Mesothelial cell of epicardium (in vitro differentiated cells): ENCODE results near the gene CEP104. TPM values are rescaled to one million over a fixed set of nuclear protein-coding genes. Genes with fewer than 3 reads are reported as not detected.

Experiments
- DNase-seq, 2 experiments: peaks; one replicate each; pipeline ENCODE4 v3.0.0; 2021; ENCODE audit warnings: low spot score in 2 of 2; ENCODE audit not compliant: unreplicated experiment in 2 of 2
- H3K27ac Mint-ChIP-seq: 2 replicates; pipeline ENCODE4 v1.8.0; 2021; ENCODE audit warnings: mixed read lengths
- H3K27me3 Mint-ChIP-seq: 2 replicates; pipeline ENCODE4 v1.8.0; 2021; ENCODE audit warnings: low read depth, mixed read lengths
- H3K36me3 Mint-ChIP-seq: 2 replicates; pipeline ENCODE4 v1.8.0; 2021; ENCODE audit warnings: mixed read lengths
- H3K4me1 Mint-ChIP-seq: 2 replicates; pipeline ENCODE4 v1.8.0; 2021; ENCODE audit warnings: mixed read lengths
- H3K4me3 Mint-ChIP-seq: 2 replicates; pipeline ENCODE4 v1.8.0; 2021; ENCODE audit warnings: mild to moderate bottlenecking, moderate library complexity, mixed read lengths
- H3K9me3 Mint-ChIP-seq: 2 replicates; pipeline ENCODE4 v1.8.0; 2021; ENCODE audit warnings: mixed read lengths
- total RNA-seq: library from RNA; stranded (reverse); gene quantifications from 3 replicates; pipeline ENCODE4 v1.2.1, GENCODE V29; 2021
- TF ChIP-seq, protein P1 (sequence below): fragments of 200-600 bp; sonication (generic); IDR thresholded peaks from one replicate; pipeline ENCODE4 v1.5.0; 2021; ENCODE audit warnings: antibody characterized with exemption; ENCODE audit not compliant: unreplicated experiment

The CEP104 gene
- total RNA-seq, 1 donor from 2014 or later: 37.0 TPM

DNA sequence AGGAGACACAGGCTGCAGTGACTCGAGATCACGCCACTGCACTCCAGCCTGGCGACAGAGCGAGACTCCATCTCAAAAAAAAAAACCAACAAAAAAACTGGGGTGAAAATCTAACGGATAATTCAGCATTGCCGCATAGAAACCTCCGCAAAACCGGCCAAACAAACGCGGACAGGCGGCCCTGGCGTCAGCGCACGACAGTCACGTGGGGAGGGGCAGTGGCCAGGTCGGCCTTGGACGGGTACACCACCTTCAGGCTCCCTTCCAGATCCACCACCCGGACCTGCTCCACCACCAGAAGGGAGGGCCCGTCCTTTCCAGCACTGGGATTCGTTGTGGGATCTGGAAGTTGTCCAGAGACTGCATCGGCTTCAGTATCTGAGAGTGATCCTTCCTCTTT, 76.1 kb downstream of the CEP104 start:
- peaks cover 42% of the 10 kb centered on the region for H3K36me3 Mint-ChIP-seq
- TF ChIP-seq, protein P1, sequence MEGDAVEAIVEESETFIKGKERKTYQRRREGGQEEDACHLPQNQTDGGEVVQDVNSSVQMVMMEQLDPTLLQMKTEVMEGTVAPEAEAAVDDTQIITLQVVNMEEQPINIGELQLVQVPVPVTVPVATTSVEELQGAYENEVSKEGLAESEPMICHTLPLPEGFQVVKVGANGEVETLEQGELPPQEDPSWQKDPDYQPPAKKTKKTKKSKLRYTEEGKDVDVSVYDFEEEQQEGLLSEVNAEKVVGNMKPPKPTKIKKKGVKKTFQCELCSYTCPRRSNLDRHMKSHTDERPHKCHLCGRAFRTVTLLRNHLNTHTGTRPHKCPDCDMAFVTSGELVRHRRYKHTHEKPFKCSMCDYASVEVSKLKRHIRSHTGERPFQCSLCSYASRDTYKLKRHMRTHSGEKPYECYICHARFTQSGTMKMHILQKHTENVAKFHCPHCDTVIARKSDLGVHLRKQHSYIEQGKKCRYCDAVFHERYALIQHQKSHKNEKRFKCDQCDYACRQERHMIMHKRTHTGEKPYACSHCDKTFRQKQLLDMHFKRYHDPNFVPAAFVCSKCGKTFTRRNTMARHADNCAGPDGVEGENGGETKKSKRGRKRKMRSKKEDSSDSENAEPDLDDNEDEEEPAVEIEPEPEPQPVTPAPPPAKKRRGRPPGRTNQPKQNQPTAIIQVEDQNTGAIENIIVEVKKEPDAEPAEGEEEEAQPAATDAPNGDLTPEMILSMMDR: no peak
- no peak overlapping the region for H3K27ac Mint-ChIP-seq
- DNase-seq: no peak
- H3K27me3 Mint-ChIP-seq: no peaks in the 10 kb centered on the region
- H3K4me3 Mint-ChIP-seq: no peak overlapping the region
- H3K9me3 Mint-ChIP-seq: no peaks in the 10 kb centered on the region
- peaks cover 2% of the 10 kb centered on the region for H3K4me1 Mint-ChIP-seq

DNA sequence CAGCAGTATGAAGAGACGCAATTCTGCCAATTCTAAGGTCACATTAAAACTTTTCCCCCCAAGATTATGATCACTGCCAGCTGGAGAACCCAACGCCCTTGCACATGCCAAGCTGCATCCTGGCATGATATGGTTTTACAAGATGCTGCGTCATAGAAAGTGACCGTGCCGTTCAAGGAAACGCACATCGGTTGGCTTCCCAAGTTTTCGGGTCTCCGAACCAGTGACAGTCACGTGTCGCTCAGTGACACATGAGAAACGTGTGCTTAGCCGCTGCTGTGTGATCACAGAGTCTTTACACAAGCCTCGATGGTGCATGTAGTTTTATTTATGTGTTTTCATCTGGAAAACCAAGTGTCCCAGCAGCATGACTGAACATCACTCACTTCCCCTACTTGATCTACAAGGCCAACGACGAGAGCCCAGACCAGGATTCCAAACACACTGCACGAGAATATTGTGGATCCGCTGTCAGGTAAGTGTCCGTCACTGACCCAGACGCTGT, 77.0 kb downstream of the CEP104 start:
- TF ChIP-seq, protein P1: no peak
- H3K4me3 Mint-ChIP-seq: no peak overlapping the region
- no peak for DNase-seq
- no peak overlapping the region for H3K27ac Mint-ChIP-seq
- peaks cover 10% of the 10 kb centered on the region for H3K4me1 Mint-ChIP-seq
- no peaks in the 10 kb centered on the region for H3K9me3 Mint-ChIP-seq
- peaks cover 35% of the 10 kb centered on the region for H3K36me3 Mint-ChIP-seq
- no peaks in the 10 kb centered on the region for H3K27me3 Mint-ChIP-seq

GRCh38 chr1:3779265-3779911, 77.6 kb downstream of the CEP104 start:
- Mint-ChIP-seq H3K4me3 (no peak overlapping the region), H3K9me3 (no peaks in the 10 kb centered on the region), H3K27me3 (no peaks in the 10 kb centered on the region), H3K36me3 (peaks cover 33% of the 10 kb centered on the region), H3K4me1 (peaks cover 11% of the 10 kb centered on the region), H3K27ac (no peak overlapping the region)
- DNase-seq: no peak
- TF ChIP-seq, protein P1: no peak

DNA sequence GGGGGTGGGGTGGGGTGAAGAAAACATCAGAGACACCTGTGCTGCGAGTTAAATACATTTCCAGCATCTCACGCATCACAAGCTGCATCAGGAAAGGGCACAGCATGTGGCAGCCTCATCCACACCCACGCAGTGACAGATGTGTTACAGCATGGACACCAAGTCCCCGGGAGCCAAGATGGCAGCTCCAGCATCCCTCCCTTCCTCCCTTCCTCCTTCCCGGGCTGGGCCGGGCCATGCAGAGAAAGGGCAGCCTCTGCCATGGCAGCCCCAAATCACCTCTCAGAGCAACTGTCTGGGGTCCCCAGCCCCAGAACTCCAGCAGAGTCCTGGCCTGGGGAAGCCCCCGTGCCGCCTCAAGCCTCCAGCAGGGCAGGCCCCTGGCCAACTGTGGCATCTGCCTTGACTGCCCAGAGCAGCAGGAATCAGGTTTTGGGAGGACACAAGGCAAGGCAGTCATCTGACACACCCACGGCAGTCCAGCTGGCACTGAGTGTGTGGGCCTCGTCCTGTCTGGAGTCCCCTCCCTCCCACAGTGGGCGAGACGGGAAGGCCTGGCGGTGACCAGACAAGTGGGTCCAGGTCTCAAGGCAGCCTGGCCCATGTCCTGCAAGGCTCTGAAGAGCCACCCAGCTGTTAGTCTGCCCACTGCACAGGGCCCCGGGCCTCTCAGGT, 78.3 kb downstream of the CEP104 start:
- Mint-ChIP-seq H3K27ac (no peak overlapping the region), H3K4me1 (peaks cover 11% of the 10 kb centered on the region), H3K36me3 (peaks cover 27% of the 10 kb centered on the region), H3K4me3 (no peak overlapping the region), H3K27me3 (no peaks in the 10 kb centered on the region), H3K9me3 (no peaks in the 10 kb centered on the region)
- no peak for DNase-seq
- TF ChIP-seq, protein P1: no peak

- TF ChIP-seq, protein P1: no peak
- no peaks in the 10 kb centered on the region for H3K27me3 Mint-ChIP-seq
- peaks cover 16% of the 10 kb centered on the region for H3K4me1 Mint-ChIP-seq
- no peak overlapping the region for H3K27ac Mint-ChIP-seq
- peaks cover 27% of the 10 kb centered on the region for H3K36me3 Mint-ChIP-seq
- H3K9me3 Mint-ChIP-seq: no peaks in the 10 kb centered on the region
- DNase-seq: no peak
- H3K4me3 Mint-ChIP-seq: no peak overlapping the region
Observed at GRCh38 chr1:3777647-3778589, 79.1 kb downstream of the CEP104 start.
